Measurements from ENCODE around the gene CLEC2B.
"Not testable (repeated sequence)": the region's sequence is repeated elsewhere in the genome, so short reads cannot be mapped to it uniquely, and the experiment has no call there.

The CLEC2B gene

GRCh38 chr12:9888665-9889273 lies 19.6 kb upstream of the CLEC2B start:
- in situ Hi-C loops (cut with HindIII; ENCODE audit: low pct_unique_long_range_greater_than_20kb, low sequenced_read_pairs) = no loop called here
- no peak for DNase-seq (ENCODE audit: low read depth in 1 of 2, low spot score in 1 of 2)
- no peak for TF ChIP-seq JUND (IDR thresholded peaks at IDR 0.05; ENCODE audit: low read depth)

GRCh38 chr12:9883175-9883574 lies 14.0 kb upstream of the CLEC2B start:
- no peak for TF ChIP-seq JUND (IDR thresholded peaks at IDR 0.05; ENCODE audit: low read depth)
- in situ Hi-C loops (cut with HindIII; ENCODE audit: low pct_unique_long_range_greater_than_20kb, low sequenced_read_pairs) = no loop called here
- DNase-seq (ENCODE audit: low read depth in 1 of 2, low spot score in 1 of 2) = peak in 1 of 2 experiments; percentile 45

GRCh38 chr12:9881988-9882387 lies 12.8 kb upstream of the CLEC2B start:
- in situ Hi-C loops (cut with HindIII; ENCODE audit: low pct_unique_long_range_greater_than_20kb, low sequenced_read_pairs) = no loop called here
- TF ChIP-seq JUND (IDR thresholded peaks at IDR 0.05; ENCODE audit: low read depth) = no peak
- peak in 1 of 2 experiments; percentile 45 for DNase-seq (ENCODE audit: low read depth in 1 of 2, low spot score in 1 of 2)

- no peak for TF ChIP-seq JUND (IDR thresholded peaks at IDR 0.05; ENCODE audit: low read depth)
- in situ Hi-C loops (cut with HindIII; ENCODE audit: low pct_unique_long_range_greater_than_20kb, low sequenced_read_pairs) = no loop called here
- DNase-seq (ENCODE audit: low read depth in 1 of 2, low spot score in 1 of 2) = no peak
Observed at GRCh38 chr12:9881246-9881645, 12.1 kb upstream of the CLEC2B start, which contains the start of gene KLRF2. KLRF2 (plus strand) TSS chr12:9881489; CDS start chr12:9881596, 107 bp downstream.

- no peak for TF ChIP-seq JUND (IDR thresholded peaks at IDR 0.05; ENCODE audit: low read depth)
- in situ Hi-C loops (cut with HindIII; ENCODE audit: low pct_unique_long_range_greater_than_20kb, low sequenced_read_pairs) = no loop called here
- DNase-seq (ENCODE audit: low read depth in 1 of 2, low spot score in 1 of 2) = no peak
Observed at GRCh38 chr12:9880532-9881078, 11.5 kb upstream of the CLEC2B start.

GRCh38 chr12:9876120-9876519 lies 7.0 kb upstream of the CLEC2B start:
- DNase-seq (ENCODE audit: low read depth in 1 of 2, low spot score in 1 of 2); in situ Hi-C loops (cut with HindIII; ENCODE audit: low pct_unique_long_range_greater_than_20kb, low sequenced_read_pairs): not testable (repeated sequence)

GRCh38 chr12:9872742-9873141 lies 3.6 kb upstream of the CLEC2B start:
- in situ Hi-C loops (cut with HindIII; ENCODE audit: low pct_unique_long_range_greater_than_20kb, low sequenced_read_pairs) = no loop called here
- peak in 1 of 2 experiments; percentile 46 for DNase-seq (ENCODE audit: low read depth in 1 of 2, low spot score in 1 of 2)
- no peak for TF ChIP-seq JUND (IDR thresholded peaks at IDR 0.05; ENCODE audit: low read depth)

- in situ Hi-C loops (cut with HindIII; ENCODE audit: low pct_unique_long_range_greater_than_20kb, low sequenced_read_pairs) = no loop called here
- DNase-seq (ENCODE audit: low read depth in 1 of 2, low spot score in 1 of 2) = no peak
Observed at GRCh38 chr12:9872162-9872561, 3.0 kb upstream of the CLEC2B start.

GRCh38 chr12:9870286-9870866 lies 1.2 kb upstream of the CLEC2B start:
- in situ Hi-C loops (cut with HindIII; ENCODE audit: low pct_unique_long_range_greater_than_20kb, low sequenced_read_pairs) = no loop called here
- DNase-seq (ENCODE audit: low read depth in 1 of 2, low spot score in 1 of 2) = no peak
- TF ChIP-seq JUND (IDR thresholded peaks at IDR 0.05; ENCODE audit: low read depth) = no peak

More at GRCh38 chr12:9872162-9872561, 3.0 kb upstream of the CLEC2B start:
- no peak for TF ChIP-seq JUND (IDR thresholded peaks at IDR 0.05; ENCODE audit: low read depth)

- TF ChIP-seq JUND (IDR thresholded peaks at IDR 0.05; ENCODE audit: low read depth) = no peak
- in situ Hi-C loops (cut with HindIII; ENCODE audit: low pct_unique_long_range_greater_than_20kb, low sequenced_read_pairs) = no loop called here
- no peak for DNase-seq (ENCODE audit: low read depth in 1 of 2, low spot score in 1 of 2)
Observed at GRCh38 chr12:9868951-9869306, 225 bp downstream of the CLEC2B start.

GRCh38 chr12:9868311-9868801 lies 798 bp downstream of the CLEC2B start:
- in situ Hi-C loops (cut with HindIII; ENCODE audit: low pct_unique_long_range_greater_than_20kb, low sequenced_read_pairs) = no loop called here
- no peak for DNase-seq (ENCODE audit: low read depth in 1 of 2, low spot score in 1 of 2)
- no peak for TF ChIP-seq JUND (IDR thresholded peaks at IDR 0.05; ENCODE audit: low read depth)

GRCh38 chr12:9867531-9867930 lies 1.6 kb downstream of the CLEC2B start:
- in situ Hi-C loops (cut with HindIII; ENCODE audit: low pct_unique_long_range_greater_than_20kb, low sequenced_read_pairs) = no loop called here
- TF ChIP-seq JUND (IDR thresholded peaks at IDR 0.05; ENCODE audit: low read depth) = no peak
- DNase-seq (ENCODE audit: low read depth in 1 of 2, low spot score in 1 of 2) = no peak

GRCh38 chr12:9866860-9867269 lies 2.3 kb downstream of the CLEC2B start:
- in situ Hi-C loops (cut with HindIII; ENCODE audit: low pct_unique_long_range_greater_than_20kb, low sequenced_read_pairs) = no loop called here
- no peak for TF ChIP-seq JUND (IDR thresholded peaks at IDR 0.05; ENCODE audit: low read depth)
- DNase-seq (ENCODE audit: low read depth in 1 of 2, low spot score in 1 of 2) = no peak

Data from T47D (cell line).